Epidermal melanocyte (primary cell): Measurements from ENCODE around the gene TUFT1.
"Not testable (repeated sequence)": the region's sequence is repeated elsewhere in the genome, so short reads cannot be mapped to it uniquely, and the experiment has no call there.

Experiments
- DNase-seq: peaks from one replicate; pipeline ENCODE4 v3.0.0; 2011; ENCODE audit warnings: low spot score; ENCODE audit not compliant: insufficient read length

The TUFT1 gene

DNA sequence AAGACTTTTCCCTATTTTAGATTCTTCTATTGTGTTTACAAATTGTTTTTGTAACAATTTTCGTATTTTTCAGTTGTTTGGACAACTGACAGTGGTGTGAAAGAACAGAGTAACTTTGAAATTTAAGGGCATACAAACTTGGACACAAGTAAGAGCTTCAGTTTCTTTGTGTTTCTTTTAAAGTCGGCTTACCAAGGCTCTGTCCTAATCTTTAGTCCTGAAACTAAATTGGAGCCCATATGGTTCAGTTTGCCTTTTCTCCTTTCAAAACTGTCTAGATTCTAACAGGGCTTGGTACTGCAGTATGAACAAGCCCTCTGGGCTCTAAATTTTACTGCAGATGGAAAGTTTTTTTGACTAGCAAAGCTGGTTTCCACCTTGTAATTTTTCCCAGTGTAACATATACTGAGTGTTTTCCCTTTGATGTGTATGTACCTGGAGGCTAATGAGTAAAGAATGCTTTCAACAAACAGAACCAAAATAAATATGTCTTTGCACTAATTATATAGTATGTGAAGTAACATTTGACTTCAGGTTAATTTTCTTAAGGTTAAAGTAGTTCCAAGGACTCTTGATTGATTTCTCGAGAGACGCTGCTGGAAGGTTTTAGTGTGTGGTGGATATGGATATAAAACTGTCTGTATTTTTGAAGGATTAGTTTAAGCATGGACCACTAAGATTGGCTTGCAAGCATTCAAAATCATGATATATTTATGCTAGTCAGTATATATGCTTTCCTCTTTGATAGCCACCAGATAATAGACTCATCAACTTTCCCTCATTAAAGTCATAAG, 75.8 kb downstream of the TUFT1 start:
- DNase-seq = no peak

DNA sequence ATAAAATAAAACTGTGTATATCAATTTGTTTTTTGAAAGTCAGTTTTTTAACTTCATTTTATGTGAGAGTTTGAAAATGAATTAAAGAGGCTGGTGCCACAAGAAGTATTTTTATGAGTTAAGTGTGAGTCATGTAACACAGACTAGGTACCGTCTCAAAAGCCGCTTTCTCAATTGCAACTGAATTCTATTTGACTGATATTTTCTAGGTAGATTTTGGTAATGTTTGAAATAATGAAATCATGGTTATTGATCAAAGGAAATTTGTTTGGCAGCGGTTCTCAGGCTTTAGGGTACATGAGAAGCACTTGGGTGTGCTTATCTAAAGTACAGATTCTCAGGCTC, 76.4 kb downstream of the TUFT1 start:
- DNase-seq = no peak

DNA sequence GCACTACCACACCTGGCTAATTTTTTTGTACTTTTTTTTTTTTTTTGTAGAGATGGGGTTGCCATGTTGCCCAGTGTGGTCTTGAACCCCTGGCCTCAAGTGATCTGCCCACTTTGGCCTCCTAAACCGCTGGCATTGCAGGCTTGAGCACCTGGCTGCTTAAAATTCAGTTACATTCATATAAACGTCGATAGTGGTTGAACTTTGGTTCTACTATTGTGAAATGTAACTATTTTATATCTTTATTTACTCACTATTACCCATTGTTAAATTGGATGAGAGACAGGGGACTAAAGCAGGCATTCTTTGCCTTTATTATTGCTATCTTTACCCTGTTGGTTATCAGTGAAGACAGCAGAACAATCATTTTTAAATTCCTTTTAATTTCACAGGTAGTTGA, 77.9 kb downstream of the TUFT1 start:
- DNase-seq = no peak

DNA sequence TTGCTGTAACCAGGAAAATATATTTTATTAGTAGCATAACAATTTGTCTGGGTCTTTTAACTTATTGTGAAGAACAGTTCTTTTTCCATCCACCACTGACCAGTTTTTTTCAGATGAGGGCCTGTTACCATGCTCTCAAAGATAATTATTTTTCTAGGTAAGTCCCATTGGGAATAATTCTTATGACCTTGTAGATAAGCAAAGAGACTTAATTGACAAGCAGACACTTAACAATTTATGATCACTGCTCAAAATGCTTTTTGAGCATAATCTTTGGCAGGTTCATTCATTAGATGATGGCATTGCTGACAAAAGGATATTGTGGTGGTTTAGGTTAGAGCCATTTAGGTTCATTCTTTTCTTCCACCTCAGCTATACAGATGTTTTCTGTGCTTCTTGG, 78.4 kb downstream of the TUFT1 start:
- DNase-seq = no peak

DNA sequence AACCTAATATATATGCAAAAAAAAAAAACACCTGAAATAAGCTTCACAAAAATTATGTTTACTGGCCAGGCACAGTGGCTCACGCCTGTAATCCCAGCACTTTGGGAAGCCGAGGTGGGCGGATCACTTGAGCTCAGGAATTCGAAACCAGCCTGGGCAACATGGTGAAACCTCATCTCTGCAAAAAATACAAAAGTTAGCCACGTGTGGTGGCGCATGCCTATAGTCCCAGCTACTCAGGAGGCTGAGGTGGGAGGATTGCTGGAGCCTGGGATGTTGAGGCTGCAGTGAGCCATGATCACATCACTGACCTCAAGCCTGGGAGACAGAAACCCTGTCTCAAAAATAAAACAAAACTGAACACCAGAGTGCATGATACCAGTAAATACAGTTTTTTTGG, 78.9 kb downstream of the TUFT1 start:
- not testable (repeated sequence) for DNase-seq

DNA sequence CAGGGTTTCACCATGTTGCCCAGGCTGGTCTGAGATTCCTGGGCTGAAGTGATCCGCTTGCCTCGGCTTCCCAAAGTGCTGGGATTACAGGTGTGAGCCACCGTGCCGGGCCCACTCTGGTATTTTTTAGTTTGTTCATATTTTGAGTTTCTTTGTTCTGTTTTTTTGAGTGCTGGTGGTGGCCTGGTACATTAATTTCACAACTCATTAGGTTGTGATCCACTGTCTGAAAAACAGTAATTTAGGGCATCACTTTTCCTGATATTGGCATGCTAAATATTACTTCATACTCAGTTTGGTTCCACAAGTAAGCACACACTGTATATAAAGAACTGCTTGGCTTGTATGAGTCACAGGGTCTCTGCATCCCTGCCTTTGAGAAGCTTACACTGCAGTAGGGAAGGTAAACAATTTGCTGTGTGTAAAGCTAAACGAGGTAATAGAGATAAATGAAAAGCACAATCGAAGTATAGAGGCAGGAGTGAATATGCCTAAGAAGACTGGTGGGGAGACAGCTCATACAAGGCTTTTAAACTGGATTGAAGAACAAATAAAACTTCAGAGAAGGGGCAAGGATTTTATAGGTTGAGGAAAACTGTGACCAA, 79.5 kb downstream of the TUFT1 start:
- DNase-seq = no peak

DNA sequence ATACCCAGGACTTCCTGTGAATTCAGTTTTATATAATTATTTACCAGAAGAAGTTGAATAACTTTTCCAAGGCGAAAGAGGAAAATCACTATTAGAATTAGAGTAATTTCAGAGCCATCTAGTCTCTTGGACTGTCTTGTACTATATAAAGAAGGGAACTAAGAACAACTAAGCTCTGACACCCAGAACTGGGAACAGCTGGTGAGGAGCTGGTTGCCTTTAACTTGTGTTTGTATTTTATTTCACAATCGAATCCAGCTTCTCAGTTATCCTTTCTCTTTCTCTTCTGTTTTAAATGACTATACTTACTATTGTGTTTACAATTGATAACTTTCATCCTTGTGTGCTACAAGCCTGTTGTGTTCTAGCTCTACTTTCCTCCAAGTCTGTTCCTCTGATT, 80.2 kb downstream of the TUFT1 start:
- DNase-seq = no peak

DNA sequence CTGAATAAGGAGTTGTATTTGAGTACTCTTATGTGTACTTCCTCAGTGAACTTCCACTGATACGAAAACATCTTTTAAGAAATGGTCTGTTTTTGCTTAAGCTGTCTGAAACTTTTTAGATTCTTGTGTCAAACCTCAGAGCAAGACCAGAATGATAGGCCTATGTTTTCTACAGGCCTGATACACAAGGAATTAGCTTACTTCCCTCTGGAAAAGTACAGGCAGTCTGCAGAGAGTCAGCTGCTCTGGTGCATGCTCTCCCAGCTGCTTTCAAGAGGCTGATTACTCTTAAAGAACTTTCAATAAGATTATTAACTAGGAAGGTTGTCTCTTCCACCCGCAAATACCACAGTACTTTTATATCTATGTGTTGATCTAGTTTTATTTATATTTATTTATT, 81.2 kb downstream of the TUFT1 start:
- peak; percentile 58 for DNase-seq

DNA sequence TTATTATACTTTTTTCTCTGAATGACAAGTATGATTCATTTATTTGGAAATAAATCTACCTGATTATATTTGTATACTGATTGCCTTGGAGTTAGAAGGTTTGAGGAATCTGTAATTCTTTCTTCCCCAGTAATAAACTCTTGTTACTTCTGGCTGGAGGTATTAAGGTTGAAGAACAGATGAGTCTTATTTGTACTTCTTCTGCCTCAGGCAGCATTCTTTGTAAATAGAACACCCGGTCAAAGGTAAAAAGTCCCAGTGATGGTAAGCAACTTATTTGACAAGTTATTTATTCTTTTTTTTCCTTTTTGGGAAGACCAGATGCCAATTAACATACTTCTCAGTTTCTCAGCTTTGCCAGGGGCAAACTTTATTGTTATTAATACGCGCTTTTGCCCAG, 84.7 kb downstream of the TUFT1 start:
- no peak for DNase-seq

DNA sequence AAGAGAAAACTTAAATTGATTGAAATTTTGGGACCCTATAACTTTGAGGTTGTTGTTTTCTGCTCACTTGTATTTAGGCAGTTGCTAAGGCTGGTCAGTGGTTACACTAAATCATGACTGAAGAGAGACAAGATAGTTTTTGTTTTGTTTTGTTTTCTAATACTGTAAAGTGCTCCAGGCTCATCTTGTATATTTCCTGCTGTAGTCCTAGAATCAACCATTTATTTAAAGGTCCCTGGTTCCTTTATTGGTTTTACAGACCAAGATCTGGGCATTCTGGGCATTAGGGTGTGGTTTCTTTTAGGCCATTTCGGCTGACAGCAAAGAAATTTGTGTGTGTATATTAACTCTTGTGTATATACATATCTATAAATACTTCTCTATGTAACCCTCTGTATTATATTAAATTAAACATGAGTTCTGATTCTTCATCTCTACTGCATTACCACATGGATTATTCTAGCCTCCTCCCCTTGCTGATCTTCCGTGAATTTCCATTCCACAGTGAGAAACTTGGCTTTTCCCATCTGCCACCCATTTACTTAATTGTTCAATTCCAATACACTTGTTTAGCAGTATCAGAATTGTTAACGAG, 86.7 kb downstream of the TUFT1 start:
- peak; percentile 51 for DNase-seq

DNA sequence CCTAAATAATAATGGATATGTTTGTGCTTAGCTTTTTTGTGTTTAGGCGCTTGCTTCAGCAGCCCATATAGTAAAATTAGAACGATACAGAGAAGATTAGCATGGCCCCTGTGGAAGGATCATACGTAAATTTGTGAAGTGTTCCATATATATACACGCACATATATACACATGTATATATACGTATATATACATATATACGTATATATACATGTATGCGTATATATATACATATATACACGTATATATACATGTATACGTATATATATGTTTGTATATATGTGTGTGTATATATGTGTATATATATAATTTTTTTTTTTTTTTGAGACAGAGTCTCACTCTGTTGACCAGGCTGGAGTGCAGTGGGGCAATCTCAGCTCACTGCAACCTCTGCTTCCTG, 89.2 kb downstream of the TUFT1 start:
- DNase-seq = no peak
